C4-2B (cell line): ENCODE data around the gene NOS1.
"Not testable (repeated sequence)": the region's sequence is repeated elsewhere in the genome, so short reads cannot be mapped to it uniquely, and the experiment has no call there.

ENCODE experiments used
- H3K27ac ChIP-seq: fragments of 450-650 bp; 2 replicates; pipeline ENCODE4 v1.5.1; 2017
- ZFX ChIP-seq: fragments of 450-650 bp; IDR thresholded peaks from 2 replicates; pipeline ENCODE4 v1.6.1; 2017
- TF ChIP-seq, protein P1 (sequence below): fragments of 450-650 bp; conservative IDR thresholded peaks from 2 replicates; pipeline ENCODE4 v1.5.1; 2017; ENCODE audit warnings: mild to moderate bottlenecking

NOS1 gene

DNA sequence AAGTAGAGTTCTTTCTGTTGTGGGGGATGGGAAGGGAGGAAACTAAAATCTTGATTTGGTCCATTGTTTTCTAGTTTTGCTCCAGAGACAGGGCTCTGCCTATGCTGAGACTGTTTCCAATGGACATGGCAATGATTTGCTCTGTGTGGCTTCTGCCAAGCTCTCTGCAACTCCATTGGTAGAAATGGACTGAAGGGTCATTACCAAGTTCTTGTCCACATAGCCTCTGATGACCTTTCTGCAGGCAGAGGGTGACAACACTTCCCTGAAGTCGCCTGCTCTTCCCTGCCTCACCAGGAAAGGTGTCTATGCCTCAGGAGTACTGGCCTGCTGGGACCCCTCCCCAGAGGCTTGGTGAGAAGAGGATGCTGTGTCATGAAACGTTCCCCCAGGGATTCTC is 39.5 kb upstream of the NOS1 start:
- TF ChIP-seq, protein P1, sequence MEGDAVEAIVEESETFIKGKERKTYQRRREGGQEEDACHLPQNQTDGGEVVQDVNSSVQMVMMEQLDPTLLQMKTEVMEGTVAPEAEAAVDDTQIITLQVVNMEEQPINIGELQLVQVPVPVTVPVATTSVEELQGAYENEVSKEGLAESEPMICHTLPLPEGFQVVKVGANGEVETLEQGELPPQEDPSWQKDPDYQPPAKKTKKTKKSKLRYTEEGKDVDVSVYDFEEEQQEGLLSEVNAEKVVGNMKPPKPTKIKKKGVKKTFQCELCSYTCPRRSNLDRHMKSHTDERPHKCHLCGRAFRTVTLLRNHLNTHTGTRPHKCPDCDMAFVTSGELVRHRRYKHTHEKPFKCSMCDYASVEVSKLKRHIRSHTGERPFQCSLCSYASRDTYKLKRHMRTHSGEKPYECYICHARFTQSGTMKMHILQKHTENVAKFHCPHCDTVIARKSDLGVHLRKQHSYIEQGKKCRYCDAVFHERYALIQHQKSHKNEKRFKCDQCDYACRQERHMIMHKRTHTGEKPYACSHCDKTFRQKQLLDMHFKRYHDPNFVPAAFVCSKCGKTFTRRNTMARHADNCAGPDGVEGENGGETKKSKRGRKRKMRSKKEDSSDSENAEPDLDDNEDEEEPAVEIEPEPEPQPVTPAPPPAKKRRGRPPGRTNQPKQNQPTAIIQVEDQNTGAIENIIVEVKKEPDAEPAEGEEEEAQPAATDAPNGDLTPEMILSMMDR, result no peak
- no peak for TF ChIP-seq ZFX
- H3K27ac ChIP-seq, result no peak overlapping the region

DNA sequence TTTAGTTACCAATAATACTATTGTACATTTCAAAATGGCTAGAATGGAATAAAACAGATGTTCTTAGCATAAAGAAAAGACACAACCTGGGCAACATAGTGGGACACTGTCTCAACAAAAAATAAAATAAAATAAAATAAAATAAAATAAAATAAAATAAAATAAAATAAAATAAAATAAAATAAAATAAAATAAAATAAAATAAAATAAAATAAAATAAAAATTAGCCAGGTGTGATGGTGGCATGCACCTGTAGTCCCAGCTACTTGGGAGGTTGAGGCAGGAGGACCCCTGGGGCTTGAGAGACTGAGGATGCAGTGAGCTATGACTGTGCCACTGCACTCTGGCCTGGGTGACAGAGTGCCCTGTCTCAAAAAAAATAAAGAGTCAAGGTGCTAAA is 37.1 kb upstream of the NOS1 start:
- H3K27ac ChIP-seq, result not testable (repeated sequence)

- H3K27ac ChIP-seq, result no peak overlapping the region
These were observed 34.3 kb upstream of the NOS1 start for GRCh38 chr12:117395766-117396165.

GRCh38 chr12:117394491-117394890 is 33.1 kb upstream of the NOS1 start:
- TF ChIP-seq, protein P1, result no peak
- TF ChIP-seq ZFX, result no peak
- no peak overlapping the region for H3K27ac ChIP-seq

More at GRCh38 chr12:117395766-117396165, 34.3 kb upstream of the NOS1 start:
- TF ChIP-seq ZFX, result no peak
- TF ChIP-seq, protein P1, result no peak

GRCh38 chr12:117393656-117394055 is 32.2 kb upstream of the NOS1 start:
- H3K27ac ChIP-seq, result no peak overlapping the region
- no peak for TF ChIP-seq ZFX
- TF ChIP-seq, protein P1, result no peak

DNA sequence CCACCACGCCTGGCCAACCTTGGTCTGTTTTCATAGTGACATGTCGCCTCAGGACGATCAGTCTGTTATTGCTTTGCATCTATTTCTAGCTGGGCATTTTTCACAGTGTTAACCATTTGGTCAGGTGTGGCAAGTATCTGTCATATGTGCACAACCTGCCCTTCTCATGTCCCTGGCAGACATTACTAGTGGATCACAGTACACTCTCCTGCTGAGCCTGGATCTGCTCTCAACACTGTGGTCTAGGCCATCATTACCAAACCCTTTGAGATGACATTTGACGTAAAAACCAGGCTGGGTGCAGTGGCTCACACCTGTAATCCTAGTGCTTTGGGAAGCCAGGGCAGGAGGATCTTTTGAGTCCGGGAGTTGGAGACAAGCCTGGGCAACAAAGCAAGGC is 29.4 kb upstream of the NOS1 start:
- TF ChIP-seq, protein P1, result no peak
- TF ChIP-seq ZFX, result no peak
- H3K27ac ChIP-seq, result no peak overlapping the region

DNA sequence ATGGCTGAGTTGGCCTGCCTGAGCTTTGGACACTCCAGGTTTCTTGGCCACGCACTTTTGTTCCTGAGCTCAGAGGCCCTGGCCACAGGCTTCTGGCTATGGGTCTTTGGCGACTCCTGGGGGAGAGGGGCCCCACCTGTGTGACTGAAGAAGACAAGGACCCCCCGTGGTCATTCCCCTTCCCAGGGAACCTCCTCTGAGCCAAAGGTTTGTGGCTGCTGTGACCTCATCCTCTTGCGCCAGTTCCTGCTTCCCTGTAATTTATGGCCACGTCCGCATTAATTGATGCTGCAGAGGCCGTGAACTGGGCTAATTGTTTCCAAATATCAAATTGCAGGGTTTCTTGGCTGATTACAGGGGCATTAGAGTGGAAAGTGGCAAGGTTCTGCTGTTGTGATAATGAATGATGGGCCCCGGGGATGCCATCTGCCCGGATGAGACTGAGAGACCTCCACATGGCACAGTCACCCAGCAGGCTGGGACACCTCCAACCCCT is 27.6 kb upstream of the NOS1 start:
- no peak overlapping the region for H3K27ac ChIP-seq
- TF ChIP-seq, protein P1, result no peak
- TF ChIP-seq ZFX, result no peak

DNA sequence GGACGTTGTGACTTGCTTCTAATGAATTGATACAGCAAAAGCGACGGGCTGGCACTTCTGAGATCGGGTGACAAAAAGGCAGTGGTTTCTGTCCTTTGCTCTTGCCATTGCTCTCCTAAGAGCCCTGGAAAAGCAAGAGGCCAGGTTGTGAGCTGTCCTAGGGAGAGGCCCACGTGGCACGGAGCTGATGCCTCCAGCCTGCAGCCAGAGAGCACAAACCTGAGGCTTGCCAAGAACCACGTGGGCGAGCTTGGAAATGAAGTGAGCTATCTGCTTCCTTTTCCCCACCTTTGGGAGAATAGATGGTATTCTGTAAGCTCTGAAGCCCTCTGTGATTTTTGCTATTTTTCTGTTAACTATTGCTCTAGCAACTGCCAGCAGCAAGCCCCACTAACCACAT is 26.4 kb upstream of the NOS1 start:
- H3K27ac ChIP-seq, result no peak overlapping the region
- TF ChIP-seq, protein P1, result no peak
- no peak for TF ChIP-seq ZFX
